Stimulated activated memory B cell treated with anti-CD40 and anti-IgM and Interleukin-4, amounts not matched to agents 10 μg/mL and 1 μg/mL and 100 μg/mL, for 72 hours (primary cell): Measurements from ENCODE around the gene RYR3.

Experiments
- ATAC-seq: fragments of 150-1000 bp; cut with Tn5 transposase; 2 replicates; pipeline ENCODE4 v1.10.0; 2021
- H3K27ac Mint-ChIP-seq: one replicate; pipeline ENCODE4 v1.8.0; 2022; ENCODE audit warnings: mild to moderate bottlenecking, mixed read lengths
- H3K27me3 Mint-ChIP-seq: one replicate; pipeline ENCODE4 v1.8.0; 2022; ENCODE audit warnings: mixed read lengths
- H3K36me3 Mint-ChIP-seq: one replicate; pipeline ENCODE4 v1.8.0; 2022; ENCODE audit warnings: mixed read lengths
- H3K4me1 Mint-ChIP-seq: one replicate; pipeline ENCODE4 v1.8.0; 2022; ENCODE audit warnings: mixed read lengths
- H3K4me3 Mint-ChIP-seq: one replicate; pipeline ENCODE4 v1.8.0; 2022; ENCODE audit warnings: mild to moderate bottlenecking, moderate library complexity, mixed read lengths
- H3K9me3 Mint-ChIP-seq: one replicate; pipeline ENCODE4 v1.8.0; 2022; ENCODE audit warnings: mixed read lengths

RYR3 gene

GRCh38 chr15:33442449-33442848, 131.7 kb downstream of the RYR3 start:
- Mint-ChIP-seq H3K9me3 (peaks cover 7% of the 10 kb centered on the region), H3K27ac (no peak overlapping the region), H3K4me3 (no peak overlapping the region), H3K27me3 (peaks cover 22% of the 10 kb centered on the region), H3K36me3 (no peaks in the 10 kb centered on the region), H3K4me1 (no peaks in the 10 kb centered on the region)
- no peak for ATAC-seq

DNA sequence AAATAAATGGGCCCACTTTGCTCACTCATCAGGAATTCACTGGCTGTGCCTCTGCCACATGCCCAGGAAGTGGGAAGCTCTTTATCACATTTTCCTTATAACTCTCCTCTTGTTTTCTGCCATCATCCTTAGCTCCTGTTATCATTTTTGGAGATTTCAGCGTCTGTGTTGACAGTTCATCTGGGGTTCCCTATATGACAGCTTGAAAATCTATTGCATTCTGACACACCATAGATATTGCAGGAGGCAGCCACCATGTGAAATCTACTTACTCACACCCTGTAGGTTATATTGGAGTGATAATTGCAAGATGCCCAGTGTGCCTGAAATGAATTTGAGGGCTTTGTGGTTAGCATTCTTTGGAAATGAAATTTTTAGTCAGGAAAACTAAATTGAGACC, 132.9 kb downstream of the RYR3 start:
- Mint-ChIP-seq H3K4me1 (no peaks in the 10 kb centered on the region), H3K27me3 (peaks cover 14% of the 10 kb centered on the region), H3K4me3 (no peak overlapping the region), H3K9me3 (peaks cover 7% of the 10 kb centered on the region), H3K27ac (no peak overlapping the region), H3K36me3 (no peaks in the 10 kb centered on the region)
- no peak for ATAC-seq

- no peak overlapping the region for H3K4me3 Mint-ChIP-seq
- H3K27me3 Mint-ChIP-seq, result peaks cover 13% of the 10 kb centered on the region
- H3K27ac Mint-ChIP-seq, result no peak overlapping the region
- no peaks in the 10 kb centered on the region for H3K36me3 Mint-ChIP-seq
- H3K9me3 Mint-ChIP-seq, result peaks cover 7% of the 10 kb centered on the region
- H3K4me1 Mint-ChIP-seq, result no peaks in the 10 kb centered on the region
- no peak for ATAC-seq
Measured at GRCh38 chr15:33445984-33446383, 135.2 kb downstream of the RYR3 start.

DNA sequence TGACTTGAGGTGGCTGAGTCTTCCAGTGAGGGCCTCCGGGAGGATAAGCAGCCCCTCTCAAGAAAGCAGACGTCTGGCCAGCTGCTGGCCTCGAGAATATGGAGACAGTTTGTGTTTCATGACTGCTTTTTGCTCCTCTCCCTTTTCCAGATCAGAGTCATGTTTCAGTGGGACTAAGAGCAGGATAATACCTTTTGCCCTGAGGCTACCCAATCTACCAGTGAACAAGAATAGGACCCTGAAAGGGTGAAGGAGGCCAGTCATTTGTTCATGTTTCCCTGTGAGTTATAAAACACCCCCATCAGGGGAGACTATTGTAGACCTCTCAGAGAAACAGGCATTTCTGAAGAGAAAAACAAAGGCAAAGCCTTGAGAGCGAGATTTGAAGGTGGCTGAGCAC, 137.4 kb downstream of the RYR3 start:
- H3K9me3 Mint-ChIP-seq, result peaks cover 7% of the 10 kb centered on the region

DNA sequence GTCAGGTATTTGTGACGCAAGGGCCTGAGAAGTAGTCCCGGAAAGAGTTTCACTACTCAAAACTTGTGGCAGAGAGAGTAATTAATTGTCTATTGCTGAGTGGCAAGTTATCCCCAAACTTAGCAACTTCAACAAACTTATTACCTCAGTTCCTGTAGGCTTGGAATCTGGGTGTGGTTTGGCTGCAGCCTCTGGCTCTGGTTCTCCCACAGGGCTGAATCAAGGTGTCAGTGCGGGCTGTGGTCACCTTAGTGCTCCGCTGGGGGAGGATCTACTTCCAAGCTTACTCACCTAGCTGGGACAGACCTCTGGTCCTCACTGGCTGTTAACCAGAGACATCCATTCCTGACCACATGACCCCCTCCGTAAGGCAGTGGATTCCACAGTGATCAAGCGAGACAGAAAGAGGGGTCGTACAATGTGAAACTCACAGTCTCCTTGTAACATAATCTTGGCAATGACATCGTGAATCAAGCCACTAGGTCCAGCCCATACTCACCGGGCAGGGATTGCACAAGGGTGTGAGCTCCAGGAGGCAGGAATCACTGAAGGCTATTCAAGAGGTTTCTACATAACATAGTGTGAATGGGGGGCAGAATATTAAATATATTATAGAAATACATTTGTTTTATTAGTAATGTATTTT, 138.3 kb downstream of the RYR3 start:
- Mint-ChIP-seq H3K27ac (no peak overlapping the region), H3K9me3 (peaks cover 7% of the 10 kb centered on the region), H3K4me3 (no peak overlapping the region), H3K4me1 (no peaks in the 10 kb centered on the region), H3K27me3 (peaks cover 13% of the 10 kb centered on the region), H3K36me3 (no peaks in the 10 kb centered on the region)
- no peak for ATAC-seq

More for the DNA sequence above, 137.4 kb downstream of the RYR3 start:
- Mint-ChIP-seq H3K27me3 (peaks cover 13% of the 10 kb centered on the region), H3K27ac (no peak overlapping the region), H3K4me1 (no peaks in the 10 kb centered on the region), H3K4me3 (no peak overlapping the region), H3K36me3 (no peaks in the 10 kb centered on the region)
- ATAC-seq, result no peak

GRCh38 chr15:33449810-33450209, 139.0 kb downstream of the RYR3 start:
- no peaks in the 10 kb centered on the region for H3K4me1 Mint-ChIP-seq
- ATAC-seq, result no peak
- peaks cover 3% of the 10 kb centered on the region for H3K9me3 Mint-ChIP-seq
- no peaks in the 10 kb centered on the region for H3K36me3 Mint-ChIP-seq
- H3K27ac Mint-ChIP-seq, result no peak overlapping the region
- no peak overlapping the region for H3K4me3 Mint-ChIP-seq
- H3K27me3 Mint-ChIP-seq, result peaks cover 8% of the 10 kb centered on the region

DNA sequence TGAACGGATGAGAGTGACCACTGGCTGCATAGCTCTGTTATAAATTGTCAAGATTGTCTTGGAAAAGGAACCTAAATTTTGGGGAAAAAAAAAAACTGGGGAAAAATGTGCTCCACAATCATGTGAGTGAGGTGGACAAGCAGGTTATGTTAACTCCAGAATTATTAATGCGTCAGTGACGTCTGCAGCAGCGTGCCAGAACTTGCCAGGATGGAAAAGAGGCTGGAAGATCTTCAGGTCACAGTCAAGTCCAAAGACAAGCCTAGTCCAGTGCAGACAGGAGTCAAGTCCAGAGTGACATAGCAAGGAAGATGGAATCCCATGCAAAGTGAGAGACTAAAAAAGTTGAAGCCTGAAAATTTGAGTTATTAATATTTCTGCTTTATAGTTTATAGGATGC, 140.6 kb downstream of the RYR3 start:
- Mint-ChIP-seq H3K4me3 (no peak overlapping the region), H3K36me3 (no peaks in the 10 kb centered on the region), H3K9me3 (no peaks in the 10 kb centered on the region), H3K4me1 (no peaks in the 10 kb centered on the region), H3K27ac (no peak overlapping the region), H3K27me3 (no peaks in the 10 kb centered on the region)
- no peak for ATAC-seq

GRCh38 chr15:33453761-33454160, 143.0 kb downstream of the RYR3 start:
- Mint-ChIP-seq H3K4me1 (no peaks in the 10 kb centered on the region), H3K36me3 (no peaks in the 10 kb centered on the region), H3K4me3 (no peak overlapping the region), H3K9me3 (peaks cover 7% of the 10 kb centered on the region), H3K27me3 (no peaks in the 10 kb centered on the region), H3K27ac (no peak overlapping the region)
- ATAC-seq, result no peak

GRCh38 chr15:33454346-33454745, 143.6 kb downstream of the RYR3 start:
- Mint-ChIP-seq H3K36me3 (no peaks in the 10 kb centered on the region), H3K4me1 (no peaks in the 10 kb centered on the region), H3K9me3 (peaks cover 7% of the 10 kb centered on the region), H3K27ac (no peak overlapping the region), H3K27me3 (no peaks in the 10 kb centered on the region), H3K4me3 (no peak overlapping the region)
- no peak for ATAC-seq

DNA sequence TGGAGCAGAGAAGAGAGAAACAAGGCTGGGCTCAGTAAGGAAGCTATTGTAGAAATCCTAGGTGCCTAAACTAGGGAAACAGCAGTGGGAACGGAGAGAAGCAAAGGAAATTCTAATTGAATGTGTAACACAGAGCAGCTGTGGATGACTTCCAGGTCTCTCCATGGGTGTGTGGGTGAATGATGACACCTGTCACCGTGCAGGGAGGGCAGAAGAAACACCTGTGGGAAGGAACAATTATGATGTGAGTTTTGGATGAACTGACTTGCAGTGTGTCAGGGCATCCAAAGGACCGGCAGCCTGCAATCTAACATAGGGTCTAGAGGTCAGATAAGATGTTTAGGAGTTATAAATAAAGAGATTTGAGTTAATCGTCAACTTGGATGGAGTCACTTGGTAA, 144.2 kb downstream of the RYR3 start:
- Mint-ChIP-seq H3K4me3 (no peak overlapping the region), H3K4me1 (no peaks in the 10 kb centered on the region), H3K36me3 (no peaks in the 10 kb centered on the region), H3K9me3 (peaks cover 7% of the 10 kb centered on the region), H3K27me3 (no peaks in the 10 kb centered on the region), H3K27ac (no peak overlapping the region)
- no peak for ATAC-seq

DNA sequence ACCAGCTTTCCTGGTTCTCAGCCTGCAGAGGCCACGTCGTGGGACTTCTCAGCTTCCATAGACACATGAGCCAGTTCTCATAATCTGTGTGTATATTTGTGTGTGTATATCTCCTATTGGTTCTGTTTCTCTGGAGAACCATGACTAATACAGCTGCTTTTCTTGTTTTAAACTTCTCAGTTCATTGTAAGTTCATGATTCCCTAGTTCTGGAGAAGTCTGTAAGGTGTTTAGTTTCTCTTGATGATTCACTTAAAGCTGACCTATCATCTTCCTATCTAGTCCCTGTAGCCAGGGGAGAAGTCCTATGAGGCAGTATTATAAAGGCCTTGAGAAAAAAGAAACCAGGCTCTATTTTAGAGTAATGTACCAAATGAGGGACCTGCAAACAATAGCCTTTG, 147.7 kb downstream of the RYR3 start:
- H3K4me3 Mint-ChIP-seq, result no peak overlapping the region
- no peaks in the 10 kb centered on the region for H3K27me3 Mint-ChIP-seq
- no peak overlapping the region for H3K27ac Mint-ChIP-seq
- peaks cover 7% of the 10 kb centered on the region for H3K9me3 Mint-ChIP-seq
- no peak for ATAC-seq
- no peaks in the 10 kb centered on the region for H3K36me3 Mint-ChIP-seq
- no peaks in the 10 kb centered on the region for H3K4me1 Mint-ChIP-seq

DNA sequence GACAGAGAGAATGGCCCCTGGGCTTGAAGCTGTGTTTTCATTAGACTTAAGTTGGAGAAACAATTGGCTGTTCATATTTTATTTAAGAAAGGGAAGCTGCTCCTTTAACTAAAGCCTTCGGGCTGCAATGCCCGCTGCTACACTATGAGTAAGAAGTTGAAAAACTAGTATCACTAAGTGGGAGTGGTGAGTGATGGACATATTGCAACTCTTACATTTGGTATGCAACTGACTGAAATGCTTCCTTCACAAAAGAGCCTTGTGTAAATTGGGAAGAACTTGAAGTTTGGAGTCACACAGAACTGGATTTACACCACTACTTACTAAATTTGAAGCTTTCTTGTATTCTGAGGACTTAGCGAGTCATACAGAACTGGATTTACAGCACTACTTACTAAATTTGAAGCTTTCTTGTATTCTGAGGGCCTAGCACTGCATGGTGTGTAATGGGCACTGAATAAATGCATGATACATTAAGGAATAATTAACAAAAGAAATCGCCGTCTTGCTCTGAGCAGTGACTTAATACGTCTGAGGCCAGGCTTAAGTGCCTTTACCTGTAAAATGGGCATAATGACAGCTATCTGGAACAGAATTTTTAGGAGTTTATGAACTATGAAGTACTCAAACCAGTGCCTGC, 149.5 kb downstream of the RYR3 start:
- Mint-ChIP-seq H3K27me3 (no peaks in the 10 kb centered on the region), H3K9me3 (peaks cover 7% of the 10 kb centered on the region), H3K4me3 (no peak overlapping the region), H3K36me3 (no peaks in the 10 kb centered on the region), H3K27ac (no peak overlapping the region), H3K4me1 (no peaks in the 10 kb centered on the region)
- no peak for ATAC-seq

DNA sequence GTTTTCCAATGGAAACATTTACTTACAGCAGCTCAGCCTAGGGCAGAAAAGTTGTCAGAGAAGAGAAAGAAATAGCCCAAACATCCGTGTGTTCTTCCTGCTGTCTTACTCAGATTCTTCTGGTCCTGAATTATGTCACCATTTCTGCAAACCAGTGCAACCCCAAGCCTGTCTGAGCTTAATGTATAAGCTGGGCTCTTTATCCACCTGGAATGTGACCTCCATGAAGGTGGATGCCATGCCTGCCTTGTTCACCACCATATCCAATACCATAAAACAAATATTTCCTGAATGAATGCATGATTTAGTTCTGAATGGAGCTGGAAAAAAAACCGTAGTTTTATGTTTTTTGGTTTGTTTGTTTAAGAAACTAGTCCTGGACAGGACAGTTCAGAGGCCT, 150.9 kb downstream of the RYR3 start:
- no peak overlapping the region for H3K27ac Mint-ChIP-seq
- no peak for ATAC-seq
- H3K27me3 Mint-ChIP-seq, result no peaks in the 10 kb centered on the region
- no peaks in the 10 kb centered on the region for H3K36me3 Mint-ChIP-seq
- H3K4me3 Mint-ChIP-seq, result no peak overlapping the region
- peaks cover 13% of the 10 kb centered on the region for H3K9me3 Mint-ChIP-seq
- no peaks in the 10 kb centered on the region for H3K4me1 Mint-ChIP-seq

GRCh38 chr15:33467146-33467815, 156.5 kb downstream of the RYR3 start:
- H3K9me3 Mint-ChIP-seq, result peaks cover 7% of the 10 kb centered on the region
- no peaks in the 10 kb centered on the region for H3K27me3 Mint-ChIP-seq
- no peaks in the 10 kb centered on the region for H3K36me3 Mint-ChIP-seq
- H3K4me1 Mint-ChIP-seq, result no peaks in the 10 kb centered on the region
- no peak overlapping the region for H3K4me3 Mint-ChIP-seq
- ATAC-seq, result no peak
- no peak overlapping the region for H3K27ac Mint-ChIP-seq

- no peaks in the 10 kb centered on the region for H3K27me3 Mint-ChIP-seq
- no peaks in the 10 kb centered on the region for H3K4me1 Mint-ChIP-seq
- H3K9me3 Mint-ChIP-seq, result peaks cover 7% of the 10 kb centered on the region
Measured at GRCh38 chr15:33467816-33468163, 157.0 kb downstream of the RYR3 start.

GRCh38 chr15:33468740-33469139, 158.0 kb downstream of the RYR3 start:
- Mint-ChIP-seq H3K36me3 (no peaks in the 10 kb centered on the region), H3K4me1 (no peaks in the 10 kb centered on the region), H3K27ac (no peak overlapping the region), H3K27me3 (no peaks in the 10 kb centered on the region), H3K4me3 (no peak overlapping the region), H3K9me3 (peaks cover 7% of the 10 kb centered on the region)
- no peak for ATAC-seq

More at GRCh38 chr15:33467816-33468163, 157.0 kb downstream of the RYR3 start:
- H3K4me3 Mint-ChIP-seq, result no peak overlapping the region
- no peaks in the 10 kb centered on the region for H3K36me3 Mint-ChIP-seq
- ATAC-seq, result no peak
- no peak overlapping the region for H3K27ac Mint-ChIP-seq
